HCT116 (cell line): ENCODE results near the gene PRLHR. TPM values are rescaled to one million over a fixed set of nuclear protein-coding genes. Genes with fewer than 3 reads are reported as not detected.

ENCODE experiments used
- ATAC-seq: fragments of 200-7000 bp; cut with Tn5 transposase; 2 replicates; pipeline ENCODE4 v1.9.1; 2020; ENCODE audit warnings: mild to moderate bottlenecking, moderate library complexity
- BruUV-seq: library from RNA; stranded (reverse); fragments of 400-500 nt; replicated peaks from 2 replicates; lab custom pipeline; 2021; lab: Mats Ljungman, UMichigan
- CTCF ChIA-PET: fragments of 300-600 bp; sonication (Branson Sonifier 250); formaldehyde crosslinking; loops from one replicate; lab custom pipeline; 2021; ENCODE audit warnings: antibody characterized with exemption; lab: Charles Lee
- POLR2A ChIA-PET: fragments of 300-600, 350-600 bp; sonication (Branson Sonifier 250); formaldehyde crosslinking; loops from one replicate; lab custom pipeline; 2021; ENCODE audit warnings: antibody characterized with exemption; lab: Charles Lee
- RAD21 ChIA-PET, 2 experiments: fragments of 300-600 bp; sonication (Branson Sonifier 250); formaldehyde crosslinking; loops; one replicate each; lab custom pipeline; 2023; ENCODE audit warnings: low total read pairs in 2 of 2; ENCODE audit not compliant: uncharacterized antibody in 2 of 2, unreplicated experiment in 2 of 2, low non-redundant PET in 1 of 2; lab: Charles Lee
- DNase-seq: peaks from one replicate; pipeline ENCODE4 v3.0.0-alpha.2; 2010; ENCODE audit warnings: low read depth, low spot score
- H2AFZ ChIP-seq: fragments of 200-600 bp; shearing (Covaris generic), sonication (generic); 2 replicates; pipeline ENCODE4 v1.6.1; 2017; ENCODE audit warnings: low read depth, mixed run types, mixed read lengths, antibody characterized with exemption, low read length; ENCODE audit not compliant: poor library complexity, severe bottlenecking
- H3K27ac ChIP-seq: 2 replicates; pipeline ENCODE4 v1.5.1; 2012; ENCODE audit warnings: low read depth, low read length
- H3K27me3 ChIP-seq: fragments of 200-600 bp; sonication (generic); 2 replicates; pipeline ENCODE4 v1.6.1; 2016; ENCODE audit warnings: mixed run types, low read length, mixed read lengths; ENCODE audit not compliant: insufficient read depth
- H3K36me3 ChIP-seq, 2 experiments: fragments of 200-500 bp in 1 of 2; fragments of 200-600 bp in 1 of 2; sonication (Bioruptor generic) in 1 of 2; sonication (generic) in 1 of 2; 2 replicates each; pipeline versions ENCODE4 v1.5.1 to v1.6.1; 2014 to 2016; ENCODE audit warnings: low read length in 2 of 2, inconsistent platforms in 1 of 2, mixed read lengths in 1 of 2, mixed run types in 1 of 2; ENCODE audit not compliant: insufficient read depth in 2 of 2, control insufficient read depth in 1 of 2
- H3K4me1 ChIP-seq, 2 experiments: fragments of 200-600 bp in 1 of 2; sonication (generic) in 1 of 2; 2 replicates each; pipeline versions ENCODE4 v1.5.1 to v1.6.1; 2012 to 2017; ENCODE audit warnings: low read length in 2 of 2, inconsistent platforms in 1 of 2, mild to moderate bottlenecking in 1 of 2, mixed read lengths in 1 of 2, mixed run types in 1 of 2, moderate library complexity in 1 of 2; ENCODE audit not compliant: insufficient read depth in 2 of 2, control insufficient read depth in 1 of 2
- H3K4me2 ChIP-seq: fragments of 200-600 bp; sonication (generic); 2 replicates; pipeline ENCODE4 v1.6.1; 2017; ENCODE audit warnings: mixed run types, low read length, mixed read lengths
- H3K4me3 ChIP-seq, 2 experiments: fragments of 200-600 bp in 1 of 2; sonication (generic) in 1 of 2; replicated peaks in 1 of 2; 2 replicates each; pipeline ENCODE4 v1.5.1; 2011 to 2016; ENCODE audit warnings: low read length in 2 of 2, control low read depth in 1 of 2, low read depth in 1 of 2, mild to moderate bottlenecking in 1 of 2, mixed read lengths in 1 of 2, mixed run types in 1 of 2
- H3K79me2 ChIP-seq: fragments of 200-600 bp; sonication (generic); 2 replicates; pipeline ENCODE4 v1.6.1; 2017; ENCODE audit warnings: mild to moderate bottlenecking, mixed run types, low read length, moderate library complexity, mixed read lengths; ENCODE audit not compliant: insufficient read depth
- H3K9ac ChIP-seq: fragments of 200-600 bp; sonication (generic); 2 replicates; pipeline ENCODE4 v1.6.1; 2016; ENCODE audit warnings: low read length, mixed read lengths
- H3K9me2 ChIP-seq: fragments of 200-600 bp; sonication (generic), shearing (Covaris generic); 2 replicates; pipeline ENCODE4 v1.6.1; 2017; ENCODE audit warnings: mixed run types, mild to moderate bottlenecking, moderate library complexity; ENCODE audit not compliant: insufficient read depth
- H3K9me3 ChIP-seq, 2 experiments: fragments of 200-500 bp in 1 of 2; fragments of 200-600 bp in 1 of 2; sonication (Bioruptor generic) in 1 of 2; sonication (generic) in 1 of 2; 2 replicates each; pipeline ENCODE4 v1.6.1; 2014 to 2017; ENCODE audit warnings: low read length in 2 of 2, mixed read lengths in 2 of 2, inconsistent platforms in 1 of 2, low read depth in 1 of 2, mild to moderate bottlenecking in 1 of 2, mixed run types in 1 of 2, moderate library complexity in 1 of 2; ENCODE audit not compliant: control insufficient read depth in 1 of 2, insufficient read depth in 1 of 2
- H4K20me1 ChIP-seq: fragments of 200-600 bp; sonication (generic), shearing (Covaris generic); 2 replicates; pipeline ENCODE4 v1.6.1; 2017; ENCODE audit warnings: mixed run types, mild to moderate bottlenecking, moderate library complexity; ENCODE audit not compliant: insufficient read depth
- ATF3 ChIP-seq: IDR thresholded peaks from 2 replicates; pipeline ENCODE4 v1.6.1; 2012
- CBX3 ChIP-seq: IDR thresholded peaks from 2 replicates; pipeline ENCODE4 v1.6.1; 2012; ENCODE audit warnings: low read depth
- ELF1 ChIP-seq: IDR thresholded peaks from 2 replicates; pipeline ENCODE4 v1.6.1; 2012; ENCODE audit warnings: low read depth, borderline replicate concordance
- FOSL1 ChIP-seq: IDR thresholded peaks from 2 replicates; pipeline ENCODE4 v1.6.1; 2012; ENCODE audit warnings: low read depth
- POLR2A ChIP-seq: IDR thresholded peaks from 2 replicates; pipeline ENCODE4 v1.7.0; 2011; ENCODE audit warnings: borderline replicate concordance; ENCODE audit not compliant: insufficient read depth, insufficient read length; ENCODE audit errors: extremely low read depth
- POLR2AphosphoS5 ChIP-seq: IDR thresholded peaks from 2 replicates; pipeline ENCODE4 v1.6.1; 2011; ENCODE audit warnings: mild to moderate bottlenecking, low read depth, low read length, moderate library complexity
- RAD21 ChIP-seq: IDR thresholded peaks from 2 replicates; pipeline ENCODE4 v1.6.1; 2012; ENCODE audit warnings: low read depth, mild to moderate bottlenecking
- SIN3A ChIP-seq: IDR thresholded peaks from 2 replicates; pipeline ENCODE4 v1.6.1; 2012; ENCODE audit warnings: low read depth
- SP1 ChIP-seq: IDR thresholded peaks from 2 replicates; pipeline ENCODE4 v1.6.1; 2012; ENCODE audit warnings: low read depth
- YY1 ChIP-seq: IDR thresholded peaks from 2 replicates; pipeline ENCODE4 v1.6.1; 2011; ENCODE audit warnings: low read length, low read depth, moderate library complexity, mild to moderate bottlenecking; ENCODE audit not compliant: insufficient replicate concordance; ENCODE audit errors: extremely low read depth
- ZNF274 ChIP-seq: fragments of 200-500 bp; sonication (Bioruptor generic); IDR thresholded peaks from 2 replicates; pipeline ENCODE4 v1.6.1; 2014; ENCODE audit warnings: mild to moderate bottlenecking, low read depth, low read length, inconsistent platforms
- intact Hi-C: fragments of 100-400 bp; cut with micrococcal nuclease; formaldehyde crosslinking; loops from 2 replicates; pipeline ENCODE4 v1.10.0; 2022
- total RNA-seq: library from RNA; stranded (reverse); gene quantifications from one replicate; pipeline ENCODE4 v1.2.1, GENCODE V29; 2021; ENCODE audit not compliant: unreplicated experiment

The PRLHR gene
- total RNA-seq, 1 experiment from 2014 or later, result not detected

- ChIA-PET POLR2A (no interaction called here), CTCF (interaction anchor here (1.3 to 4.0 kb wide), 2 partner anchors 149 to 278 kb away, joined by 5 to 26 read pairs; no protein-coding TSS in a partner anchor), RAD21 (no interaction called here)
- intact Hi-C loops, result no loop called here
- H3K4me1 ChIP-seq, result peaks cover 0 to 4% of the 10 kb centered on the region in 2 experiments; a peak in 1 of 4 replicates
- no peak overlapping the region for H3K4me3 ChIP-seq
- H2AFZ ChIP-seq, result no peak overlapping the region
- H3K9me3 ChIP-seq, result no peaks in the 10 kb centered on the region
- no peaks in the 10 kb centered on the region for H3K79me2 ChIP-seq
- no peaks in the 10 kb centered on the region for H4K20me1 ChIP-seq
- no peak overlapping the region for H3K4me2 ChIP-seq
- no peaks in the 10 kb centered on the region for H3K36me3 ChIP-seq
- no peak for ATAC-seq
- no TSS peak for BruUV-seq
- TF ChIP-seq ZNF274 (no peak), RAD21 (no peak)
- no peak overlapping the region for H3K9ac ChIP-seq
- 0 out of 2 replicates have a peak, but pooled peaks cover 1% of the 10 kb centered on the region for H3K27me3 ChIP-seq
- no peaks in the 10 kb centered on the region for H3K9me2 ChIP-seq
- no peak overlapping the region for H3K27ac ChIP-seq
- no peak for DNase-seq
Observed at GRCh38 chr10:118571123-118571522, 24.3 kb downstream of the PRLHR start.

- no peak overlapping the region for H2AFZ ChIP-seq
Observed at GRCh38 chr10:118570591-118570990, 24.9 kb downstream of the PRLHR start.

More at GRCh38 chr10:118570591-118570990, 24.9 kb downstream of the PRLHR start:
- Histone ChIP-seq H3K9ac (no peak overlapping the region), H3K27ac (no peak overlapping the region), H3K36me3 (no peaks in the 10 kb centered on the region), H3K4me2 (no peak overlapping the region), H3K4me3 (no peak overlapping the region), H3K27me3 (no peaks in the 10 kb centered on the region), H3K9me3 (no peaks in the 10 kb centered on the region), H4K20me1 (no peaks in the 10 kb centered on the region), H3K79me2 (no peaks in the 10 kb centered on the region), H3K4me1 (peaks cover 0 to 4% of the 10 kb centered on the region in 2 experiments; a peak in 1 of 4 replicates), H3K9me2 (no peaks in the 10 kb centered on the region)
- RAD21 ChIA-PET, result no interaction called here
- DNase-seq, result no peak
- CTCF ChIA-PET, result interaction anchor here (1.3 to 4.0 kb wide), 3 partner anchors 9 to 279 kb away, joined by 3 to 26 read pairs (median 5); no protein-coding TSS in a partner anchor
- no TSS peak for BruUV-seq
- TF ChIP-seq POLR2A (no peak), ATF3 (no peak), POLR2AphosphoS5 (no peak), YY1 (no peak), ZNF274 (no peak), RAD21 (no peak), SIN3A (no peak), FOSL1 (no peak), SP1 (no peak), CBX3 (no peak), ELF1 (no peak)
- intact Hi-C loops, result no loop called here
- no peak for ATAC-seq
- POLR2A ChIA-PET, result no interaction called here
